ENCODE results near the gene INSRR. TPM values are rescaled to one million over a fixed set of nuclear protein-coding genes. Genes with fewer than 3 reads are reported as not detected.

The INSRR gene
- under 0.01 and 0.01 TPM in 2 replicates for polyA plus RNA-seq (2013)

DNA sequence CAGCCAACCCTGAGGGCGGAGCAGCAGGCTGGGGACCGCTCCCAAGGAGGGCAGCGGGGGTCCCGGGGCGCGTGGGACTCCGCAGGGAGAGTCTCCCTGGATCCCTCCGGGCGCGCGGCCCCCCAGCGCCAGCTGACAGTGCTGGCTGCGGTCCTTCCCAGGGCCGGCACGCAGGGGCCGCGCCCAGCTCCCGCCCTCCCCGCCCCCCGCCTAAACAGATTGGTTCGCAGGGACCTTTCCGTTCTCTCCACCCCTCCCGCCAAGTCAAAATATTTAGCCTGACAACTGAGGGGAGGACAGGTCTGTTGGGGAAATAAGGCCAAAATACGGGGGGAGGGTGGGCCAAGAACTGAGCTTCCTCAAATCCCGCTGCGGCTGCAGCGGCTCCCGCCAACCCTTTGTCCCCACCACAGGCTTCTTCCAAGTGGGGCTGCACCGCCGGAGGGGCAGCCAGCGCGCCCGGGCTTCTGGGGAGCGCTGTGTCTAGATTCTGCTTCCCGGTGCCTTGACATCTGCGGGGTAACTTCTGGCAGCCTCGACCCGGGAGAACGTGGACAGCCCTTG lies at the start of gene INSRR:
Gene INSRR, minus strand, starts transcription at position 159 of the 564 bp plus-strand sequence. CDS start 496 bp downstream, outside the sequence.
- no CpG with 5 or more reads among the region's 39 CpGs for WGBS (ENCODE audit: extremely low coverage, insufficient coverage, insufficient read length)
- Histone ChIP-seq H3K4ac (ENCODE audit: low read depth, low read length) (no peak within 1 kb of the TSS), H2AK5ac (ENCODE audit: low read length) (no peak within 1 kb of the TSS), H3K14ac (ENCODE audit: low read length) (no peak within 1 kb of the TSS), H4K91ac (ENCODE audit: low read depth, low read length) (no peak within 1 kb of the TSS), H3K23ac (ENCODE audit: low read length) (no peak within 1 kb of the TSS), H4K8ac (ENCODE audit: low read depth, low read length) (no peak within 1 kb of the TSS), H3K36me3 (ENCODE audit: control insufficient read depth in 1 of 2, insufficient read depth in 2 of 2, low read length in 2 of 2) (no peaks in the 10 kb centered on the region), H3K27ac (ENCODE audit: low read depth, low read length) (no peak within 1 kb of the TSS), H2AFZ (ENCODE audit: insufficient read depth, low read length, poor library complexity) (no peak within 1 kb of the TSS), H2BK5ac (ENCODE audit: low read depth, low read length, poor library complexity) (no peak within 1 kb of the TSS), H3K4me2 (ENCODE audit: low read length) (peak within 1 kb of the TSS; percentile 52), H4K12ac (ENCODE audit: low read depth, low read length) (no peak within 1 kb of the TSS), H3K79me1 (ENCODE audit: low read length) (no peaks in the 10 kb centered on the region), H3K9ac (ENCODE audit: low read length) (no peak within 1 kb of the TSS), H3K79me2 (ENCODE audit: control insufficient read depth, insufficient read depth, low read length, poor library complexity) (no peaks in the 10 kb centered on the region), H3K27me3 (ENCODE audit: insufficient read depth, low read length) (peaks cover 56% of the 10 kb centered on the region), H2BK12ac (ENCODE audit: low read length) (no peak within 1 kb of the TSS), H2BK120ac (ENCODE audit: insufficient read depth, low read length, poor library complexity) (no peak within 1 kb of the TSS), H3K4me1 (ENCODE audit: control insufficient read depth in 1 of 2, insufficient read depth in 2 of 2, low read length in 2 of 2) (peaks cover 8 to 19% of the 10 kb centered on the region in 2 experiments), H3K9me3 (ENCODE audit: insufficient read depth, low read depth, low read length) (peaks cover 8% of the 10 kb centered on the region), H3K18ac (ENCODE audit: low read length) (no peak within 1 kb of the TSS), H3K4me3 (ENCODE audit: low read depth, low read length) (no peak within 1 kb of the TSS)
- no peak for DNase-seq

DNA sequence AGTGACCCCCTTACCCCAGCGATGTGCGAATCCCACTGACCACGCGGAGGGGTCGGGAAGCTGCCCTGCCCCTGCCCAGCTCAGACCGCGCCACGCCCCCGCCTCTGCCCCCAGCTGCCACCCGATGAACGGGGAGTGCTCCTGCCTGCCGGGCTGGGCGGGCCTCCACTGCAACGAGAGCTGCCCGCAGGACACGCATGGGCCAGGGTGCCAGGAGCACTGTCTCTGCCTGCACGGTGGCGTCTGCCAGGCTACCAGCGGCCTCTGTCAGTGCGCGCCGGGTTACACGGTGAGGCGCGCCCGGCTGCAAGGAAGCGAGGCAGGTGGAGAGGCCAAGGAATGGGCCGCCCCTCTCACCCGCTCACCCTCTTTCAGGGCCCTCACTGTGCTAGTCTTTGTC lies 49.6 kb upstream of the INSRR start:
- no peak for DNase-seq
- WGBS (ENCODE audit: extremely low coverage, insufficient coverage, insufficient read length): no CpG with 5 or more reads among the region's 29 CpGs
- no peak overlapping the region for H2BK120ac ChIP-seq (ENCODE audit: insufficient read depth, low read length, poor library complexity)

DNA sequence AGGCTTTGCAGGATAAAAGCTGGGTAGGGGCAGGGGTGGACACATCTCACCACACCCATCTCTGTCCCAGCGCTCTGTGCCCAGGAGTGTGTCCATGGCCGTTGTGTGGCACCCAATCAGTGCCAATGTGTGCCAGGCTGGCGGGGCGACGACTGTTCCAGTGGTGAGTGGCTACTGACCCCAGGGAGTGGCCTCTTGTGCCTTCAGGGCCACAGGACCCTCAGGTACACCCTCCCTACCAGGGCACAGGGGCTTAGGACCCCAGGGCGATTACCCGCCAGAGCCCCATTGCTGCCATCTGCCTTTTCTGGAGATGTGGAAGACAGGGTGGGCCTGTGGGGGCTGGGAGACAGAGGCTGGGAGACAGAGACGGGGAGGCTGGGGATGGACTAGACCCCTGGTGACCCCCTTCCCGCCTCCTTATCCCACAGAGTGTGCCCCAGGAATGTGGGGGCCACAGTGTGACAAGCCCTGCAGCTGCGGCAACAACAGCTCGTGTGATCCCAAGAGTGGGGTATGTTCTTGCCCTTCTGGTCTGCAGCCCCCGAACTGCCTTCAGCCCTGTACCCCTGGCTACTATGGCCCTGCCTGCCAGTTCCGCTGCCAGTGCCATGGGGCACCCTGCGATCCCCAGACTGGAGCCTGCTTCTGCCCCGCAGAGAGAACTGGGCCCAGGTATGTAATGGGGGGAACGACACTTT lies 47.4 kb upstream of the INSRR start:
- WGBS (ENCODE audit: extremely low coverage, insufficient coverage, insufficient read length): no CpG with 5 or more reads among the region's 16 CpGs
- Histone ChIP-seq H3K79me1 (ENCODE audit: low read length) (no peaks in the 10 kb centered on the region), H3K4me2 (ENCODE audit: low read length) (no peak overlapping the region), H4K12ac (ENCODE audit: low read depth, low read length) (no peak overlapping the region), H3K27ac (ENCODE audit: low read depth, low read length) (no peak overlapping the region), H3K4me1 (ENCODE audit: control insufficient read depth in 1 of 2, insufficient read depth in 2 of 2, low read length in 2 of 2) (peaks cover 0 to 3% of the 10 kb centered on the region in 2 experiments), H4K91ac (ENCODE audit: low read depth, low read length) (no peak overlapping the region), H3K4me3 (ENCODE audit: low read depth, low read length) (no peak overlapping the region), H2BK120ac (ENCODE audit: insufficient read depth, low read length, poor library complexity) (no peak overlapping the region), H3K14ac (ENCODE audit: low read length) (no peak overlapping the region), H3K36me3 (ENCODE audit: control insufficient read depth in 1 of 2, insufficient read depth in 2 of 2, low read length in 2 of 2) (peaks cover 62 to 63% of the 10 kb centered on the region in 2 experiments), H2AK5ac (ENCODE audit: low read length) (no peak overlapping the region), H3K79me2 (ENCODE audit: control insufficient read depth, insufficient read depth, low read length, poor library complexity) (no peaks in the 10 kb centered on the region), H3K9me3 (ENCODE audit: insufficient read depth, low read depth, low read length) (peaks cover 5% of the 10 kb centered on the region), H3K18ac (ENCODE audit: low read length) (no peak overlapping the region), H2BK12ac (ENCODE audit: low read length) (no peak overlapping the region), H3K23ac (ENCODE audit: low read length) (no peak overlapping the region), H4K8ac (ENCODE audit: low read depth, low read length) (no peak overlapping the region), H3K4ac (ENCODE audit: low read depth, low read length) (no peak overlapping the region), H3K9ac (ENCODE audit: low read length) (no peak overlapping the region), H2AFZ (ENCODE audit: insufficient read depth, low read length, poor library complexity) (no peak overlapping the region), H2BK5ac (ENCODE audit: low read depth, low read length, poor library complexity) (no peak overlapping the region), H3K27me3 (ENCODE audit: insufficient read depth, low read length) (no peaks in the 10 kb centered on the region)
- no peak for DNase-seq

More for the DNA sequence above, 49.6 kb upstream of the INSRR start:
- Histone ChIP-seq H2BK5ac (ENCODE audit: low read depth, low read length, poor library complexity) (no peak overlapping the region), H3K23ac (ENCODE audit: low read length) (no peak overlapping the region), H3K18ac (ENCODE audit: low read length) (no peak overlapping the region), H3K9me3 (ENCODE audit: insufficient read depth, low read depth, low read length) (peaks cover 5% of the 10 kb centered on the region), H3K27me3 (ENCODE audit: insufficient read depth, low read length) (no peaks in the 10 kb centered on the region), H3K4me3 (ENCODE audit: low read depth, low read length) (no peak overlapping the region), H4K12ac (ENCODE audit: low read depth, low read length) (no peak overlapping the region), H2AK5ac (ENCODE audit: low read length) (no peak overlapping the region), H3K4ac (ENCODE audit: low read depth, low read length) (no peak overlapping the region), H3K9ac (ENCODE audit: low read length) (no peak overlapping the region), H3K36me3 (ENCODE audit: control insufficient read depth in 1 of 2, insufficient read depth in 2 of 2, low read length in 2 of 2) (peaks cover 75 to 81% of the 10 kb centered on the region in 2 experiments), H3K4me1 (ENCODE audit: control insufficient read depth in 1 of 2, insufficient read depth in 2 of 2, low read length in 2 of 2) (peaks cover 0 to 4% of the 10 kb centered on the region in 2 experiments), H3K14ac (ENCODE audit: low read length) (no peak overlapping the region), H4K8ac (ENCODE audit: low read depth, low read length) (no peak overlapping the region), H3K27ac (ENCODE audit: low read depth, low read length) (no peak overlapping the region), H3K79me1 (ENCODE audit: low read length) (no peaks in the 10 kb centered on the region), H3K4me2 (ENCODE audit: low read length) (no peak overlapping the region), H2AFZ (ENCODE audit: insufficient read depth, low read length, poor library complexity) (no peak overlapping the region), H3K79me2 (ENCODE audit: control insufficient read depth, insufficient read depth, low read length, poor library complexity) (no peaks in the 10 kb centered on the region), H4K91ac (ENCODE audit: low read depth, low read length) (no peak overlapping the region), H2BK12ac (ENCODE audit: low read length) (no peak overlapping the region)

DNA sequence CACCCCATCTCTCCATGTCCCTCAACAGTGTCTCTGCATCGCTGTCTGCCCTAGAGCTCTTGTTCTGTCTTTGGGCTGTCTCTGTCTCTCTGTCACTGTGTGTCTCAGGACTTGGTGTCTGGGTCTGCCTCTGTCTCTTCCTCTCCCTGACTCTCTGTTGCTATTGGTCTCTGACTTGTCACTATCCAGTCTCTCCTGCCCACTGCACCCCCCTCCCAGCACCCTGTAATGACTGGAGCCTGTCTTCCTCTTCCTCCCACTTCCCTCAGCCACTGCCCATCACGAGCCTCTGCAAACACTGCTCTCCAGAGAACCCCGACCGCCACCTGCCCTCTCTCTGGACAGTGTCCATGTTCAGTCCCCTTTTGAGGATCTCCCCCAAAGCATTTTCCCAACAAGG lies 46.7 kb upstream of the INSRR start:
- H3K79me2 ChIP-seq (ENCODE audit: control insufficient read depth, insufficient read depth, low read length, poor library complexity): no peaks in the 10 kb centered on the region
- no peaks in the 10 kb centered on the region for H3K27me3 ChIP-seq (ENCODE audit: insufficient read depth, low read length)
- no peaks in the 10 kb centered on the region for H3K79me1 ChIP-seq (ENCODE audit: low read length)
- no peak overlapping the region for H4K91ac ChIP-seq (ENCODE audit: low read depth, low read length)
- no peak overlapping the region for H3K4me2 ChIP-seq (ENCODE audit: low read length)
- no peak overlapping the region for H3K14ac ChIP-seq (ENCODE audit: low read length)
- no peak overlapping the region for H2AK5ac ChIP-seq (ENCODE audit: low read length)
- peaks cover 60 to 62% of the 10 kb centered on the region in 2 experiments for H3K36me3 ChIP-seq (ENCODE audit: control insufficient read depth in 1 of 2, insufficient read depth in 2 of 2, low read length in 2 of 2)
- no peak overlapping the region for H4K12ac ChIP-seq (ENCODE audit: low read depth, low read length)
- H3K27ac ChIP-seq (ENCODE audit: low read depth, low read length): no peak overlapping the region
- H3K18ac ChIP-seq (ENCODE audit: low read length): no peak overlapping the region
- peaks cover 5% of the 10 kb centered on the region for H3K9me3 ChIP-seq (ENCODE audit: insufficient read depth, low read depth, low read length)
- H3K4ac ChIP-seq (ENCODE audit: low read depth, low read length): no peak overlapping the region
- no peak for DNase-seq
- no peak overlapping the region for H3K4me3 ChIP-seq (ENCODE audit: low read depth, low read length)
- no peak overlapping the region for H3K23ac ChIP-seq (ENCODE audit: low read length)
- peaks cover 0 to 3% of the 10 kb centered on the region in 2 experiments for H3K4me1 ChIP-seq (ENCODE audit: control insufficient read depth in 1 of 2, insufficient read depth in 2 of 2, low read length in 2 of 2)
- H2BK5ac ChIP-seq (ENCODE audit: low read depth, low read length, poor library complexity): no peak overlapping the region
- WGBS (ENCODE audit: extremely low coverage, insufficient coverage, insufficient read length): no CpG with 5 or more reads among the region's 4 CpGs
- H2AFZ ChIP-seq (ENCODE audit: insufficient read depth, low read length, poor library complexity): no peak overlapping the region
- no peak overlapping the region for H4K8ac ChIP-seq (ENCODE audit: low read depth, low read length)
- H3K9ac ChIP-seq (ENCODE audit: low read length): no peak overlapping the region
- H2BK12ac ChIP-seq (ENCODE audit: low read length): no peak overlapping the region
- no peak overlapping the region for H2BK120ac ChIP-seq (ENCODE audit: insufficient read depth, low read length, poor library complexity)

All from trophoblast cell (in vitro differentiated cells and primary cell).